PFSK-1 (cell line): Measurements from ENCODE around the gene GMPR.

ENCODE experiments used
- SIN3A ChIP-seq: IDR thresholded peaks from 2 replicates; pipeline ENCODE4 v1.6.1; 2012; ENCODE audit warnings: mild to moderate bottlenecking, low read length, moderate library complexity, borderline replicate concordance; ENCODE audit not compliant: insufficient read depth
- TF ChIP-seq, protein P1 (sequence below), 2 experiments: IDR thresholded peaks; 2 replicates each; pipeline versions ENCODE4 v1.6.1 to v1.8.0; 2011 to 2012; ENCODE audit warnings: low read depth in 2 of 2, low read length in 2 of 2, control low read depth in 1 of 2, inconsistent platforms in 1 of 2, mild to moderate bottlenecking in 1 of 2, moderate library complexity in 1 of 2; ENCODE audit not compliant: insufficient read depth in 1 of 2

DNA sequence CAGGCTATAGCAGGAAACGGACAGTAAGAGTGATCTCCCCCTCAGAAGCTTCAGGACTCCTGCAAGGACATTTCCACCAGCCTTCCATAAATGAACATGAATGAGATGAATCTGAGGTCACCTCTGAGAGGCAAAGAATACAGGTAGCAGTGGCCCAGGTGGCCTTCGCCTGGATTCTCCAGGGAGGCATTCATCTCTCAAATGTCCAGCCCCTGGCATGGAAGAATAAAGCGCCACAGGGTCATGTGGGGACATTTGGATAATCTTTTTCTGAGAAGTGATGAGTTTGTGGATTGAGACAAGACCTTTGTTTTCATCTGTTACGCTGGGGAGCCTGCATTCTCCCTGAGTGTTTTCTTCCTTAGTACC is 2.9 kb downstream of the GMPR start:
- TF ChIP-seq, protein P1, sequence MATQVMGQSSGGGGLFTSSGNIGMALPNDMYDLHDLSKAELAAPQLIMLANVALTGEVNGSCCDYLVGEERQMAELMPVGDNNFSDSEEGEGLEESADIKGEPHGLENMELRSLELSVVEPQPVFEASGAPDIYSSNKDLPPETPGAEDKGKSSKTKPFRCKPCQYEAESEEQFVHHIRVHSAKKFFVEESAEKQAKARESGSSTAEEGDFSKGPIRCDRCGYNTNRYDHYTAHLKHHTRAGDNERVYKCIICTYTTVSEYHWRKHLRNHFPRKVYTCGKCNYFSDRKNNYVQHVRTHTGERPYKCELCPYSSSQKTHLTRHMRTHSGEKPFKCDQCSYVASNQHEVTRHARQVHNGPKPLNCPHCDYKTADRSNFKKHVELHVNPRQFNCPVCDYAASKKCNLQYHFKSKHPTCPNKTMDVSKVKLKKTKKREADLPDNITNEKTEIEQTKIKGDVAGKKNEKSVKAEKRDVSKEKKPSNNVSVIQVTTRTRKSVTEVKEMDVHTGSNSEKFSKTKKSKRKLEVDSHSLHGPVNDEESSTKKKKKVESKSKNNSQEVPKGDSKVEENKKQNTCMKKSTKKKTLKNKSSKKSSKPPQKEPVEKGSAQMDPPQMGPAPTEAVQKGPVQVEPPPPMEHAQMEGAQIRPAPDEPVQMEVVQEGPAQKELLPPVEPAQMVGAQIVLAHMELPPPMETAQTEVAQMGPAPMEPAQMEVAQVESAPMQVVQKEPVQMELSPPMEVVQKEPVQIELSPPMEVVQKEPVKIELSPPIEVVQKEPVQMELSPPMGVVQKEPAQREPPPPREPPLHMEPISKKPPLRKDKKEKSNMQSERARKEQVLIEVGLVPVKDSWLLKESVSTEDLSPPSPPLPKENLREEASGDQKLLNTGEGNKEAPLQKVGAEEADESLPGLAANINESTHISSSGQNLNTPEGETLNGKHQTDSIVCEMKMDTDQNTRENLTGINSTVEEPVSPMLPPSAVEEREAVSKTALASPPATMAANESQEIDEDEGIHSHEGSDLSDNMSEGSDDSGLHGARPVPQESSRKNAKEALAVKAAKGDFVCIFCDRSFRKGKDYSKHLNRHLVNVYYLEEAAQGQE (IDR thresholded peaks at IDR 0.05; ENCODE audit: insufficient read depth in 1 of 2, low read depth in 2 of 2, low read length in 2 of 2), result no peak
- TF ChIP-seq SIN3A, result no peak
